K562 (cell line): Measurements from ENCODE around the gene RNF32. TPM values are rescaled to one million over a fixed set of nuclear protein-coding genes. Genes with fewer than 3 reads are reported as not detected.

ENCODE experiments used
- CCAR2 ChIP-seq: fragments of 200-400 bp; formaldehyde crosslinking; IDR thresholded peaks from 2 replicates; pipeline ENCODE4 v1.6.1; 2017; ENCODE audit warnings: mild to moderate bottlenecking, low read depth, low read length
- E2F1 ChIP-seq: sonication (generic); formaldehyde crosslinking; IDR thresholded peaks from 2 replicates; pipeline ENCODE4 v1.8.1; 2023; ENCODE audit warnings: mild to moderate bottlenecking, missing genetic modification reagents, moderate library complexity
- FIP1L1 ChIP-seq: fragments of 200-400 bp; formaldehyde crosslinking; IDR thresholded peaks from 2 replicates; pipeline ENCODE4 v1.6.1; 2018; ENCODE audit warnings: mild to moderate bottlenecking, low read depth, low read length; ENCODE audit not compliant: poor library complexity, severe bottlenecking
- MIER1 ChIP-seq: fragments of 450-650 bp; IDR thresholded peaks from 2 replicates; pipeline ENCODE4 v1.6.1; 2016; ENCODE audit warnings: antibody characterized with exemption, mild to moderate bottlenecking, low read depth
- SFPQ ChIP-seq: fragments of 200-400 bp; formaldehyde crosslinking; IDR thresholded peaks from 2 replicates; pipeline ENCODE4 v1.6.1; 2017; ENCODE audit warnings: mild to moderate bottlenecking, low read depth, low read length, moderate library complexity
- SMAD3 ChIP-seq: fragments of 450-650 bp; formaldehyde crosslinking; conservative IDR thresholded peaks from 2 replicates; pipeline ENCODE4 v1.4.0; 2020; ENCODE audit warnings: mild to moderate bottlenecking
- ZNF140 ChIP-seq: fragments of 250-450 bp; sonication (Bioruptor Pico); IDR thresholded peaks from 2 replicates; pipeline ENCODE4 v1.8.0; 2021; ENCODE audit warnings: moderate library complexity, mild to moderate bottlenecking, inconsistent platforms
- ZNF3 ChIP-seq: fragments of 250-450 bp; sonication (Bioruptor Pico); IDR thresholded peaks from 2 replicates; pipeline ENCODE4 v1.5.0; 2021; ENCODE audit warnings: mild to moderate bottlenecking, moderate library complexity
- ZNF586 ChIP-seq: fragments of 450-650 bp; formaldehyde crosslinking; conservative IDR thresholded peaks from 2 replicates; pipeline ENCODE4 v1.4.0; 2020; ENCODE audit warnings: mild to moderate bottlenecking, moderate library complexity
- polyA plus RNA-seq, 8 experiments: library from polyadenylated mRNA; depleted of rRNA in 4 of 8; stranded (reverse) in 5 of 8; unstranded in 3 of 8; fragments of >200 nt; fragmentation: Nextera tagmentation in 2 of 8; fragmentation: Illumina TruSeq in 1 of 8; extraction: Ambion mirVana in 2 of 8; extraction: Trizol in 1 of 8; gene quantifications; 2 replicates each; pipeline versions ENCODE4 v1.2.1 to v1.2.3, GENCODE V29; 2011 to 2014; ENCODE audit warnings: inconsistent platforms in 1 of 8, missing spikeins in 1 of 8
- total RNA-seq, 7 experiments: library from RNA; depleted of rRNA in 6 of 7; stranded (reverse); fragments of >200 nt in 6 of 7; fragmentation: Illumina TruSeq in 2 of 7; extraction: Trizol in 2 of 7; gene quantifications; 2 replicates each; pipeline versions ENCODE4 v1.2.1 to v1.2.3, GENCODE V29; 2011 to 2021; ENCODE audit warnings: low replicate concordance in 1 of 7
- TF ChIP-seq, protein P1 (sequence below): fragments of 200-600 bp; sonication (generic); IDR thresholded peaks from one replicate; pipeline ENCODE4 v1.6.1; 2012; ENCODE audit warnings: mild to moderate bottlenecking, low read depth, low read length, inconsistent platforms
- TF ChIP-seq, protein P2 (sequence below): sonication (generic); formaldehyde crosslinking; IDR thresholded peaks from 2 replicates; pipeline ENCODE4 v1.8.0; 2022; ENCODE audit warnings: mild to moderate bottlenecking, low read depth, missing genetic modification reagents

Gene RNF32
- total and polyA plus RNA-seq, 9 of the 15 experiments (the other 6 are each of a cell fraction or from before 2014, with no cell fraction given) = 2.6 to 7.0 (median 4.6) TPM

- TF ChIP-seq SFPQ (no peak), MIER1 (no peak), E2F1 (CRISPR knock-in tag) (no peak), SMAD3 (no peak), CCAR2 (no peak), ZNF586 (CRISPR knock-in tag) (no peak), ZNF140 (CRISPR knock-in tag) (no peak), FIP1L1 (no peak), ZNF3 (CRISPR knock-in tag) (no peak)
- TF ChIP-seq, protein P1, sequence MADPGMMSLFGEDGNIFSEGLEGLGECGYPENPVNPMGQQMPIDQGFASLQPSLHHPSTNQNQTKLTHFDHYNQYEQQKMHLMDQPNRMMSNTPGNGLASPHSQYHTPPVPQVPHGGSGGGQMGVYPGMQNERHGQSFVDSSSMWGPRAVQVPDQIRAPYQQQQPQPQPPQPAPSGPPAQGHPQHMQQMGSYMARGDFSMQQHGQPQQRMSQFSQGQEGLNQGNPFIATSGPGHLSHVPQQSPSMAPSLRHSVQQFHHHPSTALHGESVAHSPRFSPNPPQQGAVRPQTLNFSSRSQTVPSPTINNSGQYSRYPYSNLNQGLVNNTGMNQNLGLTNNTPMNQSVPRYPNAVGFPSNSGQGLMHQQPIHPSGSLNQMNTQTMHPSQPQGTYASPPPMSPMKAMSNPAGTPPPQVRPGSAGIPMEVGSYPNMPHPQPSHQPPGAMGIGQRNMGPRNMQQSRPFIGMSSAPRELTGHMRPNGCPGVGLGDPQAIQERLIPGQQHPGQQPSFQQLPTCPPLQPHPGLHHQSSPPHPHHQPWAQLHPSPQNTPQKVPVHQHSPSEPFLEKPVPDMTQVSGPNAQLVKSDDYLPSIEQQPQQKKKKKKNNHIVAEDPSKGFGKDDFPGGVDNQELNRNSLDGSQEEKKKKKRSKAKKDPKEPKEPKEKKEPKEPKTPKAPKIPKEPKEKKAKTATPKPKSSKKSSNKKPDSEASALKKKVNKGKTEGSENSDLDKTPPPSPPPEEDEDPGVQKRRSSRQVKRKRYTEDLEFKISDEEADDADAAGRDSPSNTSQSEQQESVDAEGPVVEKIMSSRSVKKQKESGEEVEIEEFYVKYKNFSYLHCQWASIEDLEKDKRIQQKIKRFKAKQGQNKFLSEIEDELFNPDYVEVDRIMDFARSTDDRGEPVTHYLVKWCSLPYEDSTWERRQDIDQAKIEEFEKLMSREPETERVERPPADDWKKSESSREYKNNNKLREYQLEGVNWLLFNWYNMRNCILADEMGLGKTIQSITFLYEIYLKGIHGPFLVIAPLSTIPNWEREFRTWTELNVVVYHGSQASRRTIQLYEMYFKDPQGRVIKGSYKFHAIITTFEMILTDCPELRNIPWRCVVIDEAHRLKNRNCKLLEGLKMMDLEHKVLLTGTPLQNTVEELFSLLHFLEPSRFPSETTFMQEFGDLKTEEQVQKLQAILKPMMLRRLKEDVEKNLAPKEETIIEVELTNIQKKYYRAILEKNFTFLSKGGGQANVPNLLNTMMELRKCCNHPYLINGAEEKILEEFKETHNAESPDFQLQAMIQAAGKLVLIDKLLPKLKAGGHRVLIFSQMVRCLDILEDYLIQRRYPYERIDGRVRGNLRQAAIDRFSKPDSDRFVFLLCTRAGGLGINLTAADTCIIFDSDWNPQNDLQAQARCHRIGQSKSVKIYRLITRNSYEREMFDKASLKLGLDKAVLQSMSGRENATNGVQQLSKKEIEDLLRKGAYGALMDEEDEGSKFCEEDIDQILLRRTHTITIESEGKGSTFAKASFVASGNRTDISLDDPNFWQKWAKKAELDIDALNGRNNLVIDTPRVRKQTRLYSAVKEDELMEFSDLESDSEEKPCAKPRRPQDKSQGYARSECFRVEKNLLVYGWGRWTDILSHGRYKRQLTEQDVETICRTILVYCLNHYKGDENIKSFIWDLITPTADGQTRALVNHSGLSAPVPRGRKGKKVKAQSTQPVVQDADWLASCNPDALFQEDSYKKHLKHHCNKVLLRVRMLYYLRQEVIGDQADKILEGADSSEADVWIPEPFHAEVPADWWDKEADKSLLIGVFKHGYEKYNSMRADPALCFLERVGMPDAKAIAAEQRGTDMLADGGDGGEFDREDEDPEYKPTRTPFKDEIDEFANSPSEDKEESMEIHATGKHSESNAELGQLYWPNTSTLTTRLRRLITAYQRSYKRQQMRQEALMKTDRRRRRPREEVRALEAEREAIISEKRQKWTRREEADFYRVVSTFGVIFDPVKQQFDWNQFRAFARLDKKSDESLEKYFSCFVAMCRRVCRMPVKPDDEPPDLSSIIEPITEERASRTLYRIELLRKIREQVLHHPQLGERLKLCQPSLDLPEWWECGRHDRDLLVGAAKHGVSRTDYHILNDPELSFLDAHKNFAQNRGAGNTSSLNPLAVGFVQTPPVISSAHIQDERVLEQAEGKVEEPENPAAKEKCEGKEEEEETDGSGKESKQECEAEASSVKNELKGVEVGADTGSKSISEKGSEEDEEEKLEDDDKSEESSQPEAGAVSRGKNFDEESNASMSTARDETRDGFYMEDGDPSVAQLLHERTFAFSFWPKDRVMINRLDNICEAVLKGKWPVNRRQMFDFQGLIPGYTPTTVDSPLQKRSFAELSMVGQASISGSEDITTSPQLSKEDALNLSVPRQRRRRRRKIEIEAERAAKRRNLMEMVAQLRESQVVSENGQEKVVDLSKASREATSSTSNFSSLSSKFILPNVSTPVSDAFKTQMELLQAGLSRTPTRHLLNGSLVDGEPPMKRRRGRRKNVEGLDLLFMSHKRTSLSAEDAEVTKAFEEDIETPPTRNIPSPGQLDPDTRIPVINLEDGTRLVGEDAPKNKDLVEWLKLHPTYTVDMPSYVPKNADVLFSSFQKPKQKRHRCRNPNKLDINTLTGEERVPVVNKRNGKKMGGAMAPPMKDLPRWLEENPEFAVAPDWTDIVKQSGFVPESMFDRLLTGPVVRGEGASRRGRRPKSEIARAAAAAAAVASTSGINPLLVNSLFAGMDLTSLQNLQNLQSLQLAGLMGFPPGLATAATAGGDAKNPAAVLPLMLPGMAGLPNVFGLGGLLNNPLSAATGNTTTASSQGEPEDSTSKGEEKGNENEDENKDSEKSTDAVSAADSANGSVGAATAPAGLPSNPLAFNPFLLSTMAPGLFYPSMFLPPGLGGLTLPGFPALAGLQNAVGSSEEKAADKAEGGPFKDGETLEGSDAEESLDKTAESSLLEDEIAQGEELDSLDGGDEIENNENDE = no peak
- TF ChIP-seq, protein P2, sequence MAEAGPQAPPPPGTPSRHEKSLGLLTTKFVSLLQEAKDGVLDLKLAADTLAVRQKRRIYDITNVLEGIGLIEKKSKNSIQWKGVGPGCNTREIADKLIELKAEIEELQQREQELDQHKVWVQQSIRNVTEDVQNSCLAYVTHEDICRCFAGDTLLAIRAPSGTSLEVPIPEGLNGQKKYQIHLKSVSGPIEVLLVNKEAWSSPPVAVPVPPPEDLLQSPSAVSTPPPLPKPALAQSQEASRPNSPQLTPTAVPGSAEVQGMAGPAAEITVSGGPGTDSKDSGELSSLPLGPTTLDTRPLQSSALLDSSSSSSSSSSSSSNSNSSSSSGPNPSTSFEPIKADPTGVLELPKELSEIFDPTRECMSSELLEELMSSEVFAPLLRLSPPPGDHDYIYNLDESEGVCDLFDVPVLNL (CRISPR knock-in tag) = no peak
Observed at GRCh38 chr7:156640949-156641485, 443 bp downstream of the RNF32 start (continued).
